Spleen (tissue), 7 donors: ENCODE data around the gene KCNJ12.
"Not testable (repeated sequence)": the region's sequence is repeated elsewhere in the genome, so short reads cannot be mapped to it uniquely, and the experiment has no call there.

Experiments used
- CTCF ChIP-seq, 11 experiments: fragments of 200-600 bp in 7 of 11; fragments of 450-650 bp in 4 of 11; sonication (generic) in 4 of 11; IDR thresholded peaks in 8 of 11; conservative IDR thresholded peaks in 3 of 11; 1 replicate in 7 of 11; 2 replicates in 4 of 11; pipeline versions ENCODE4 v1.4.0 to v1.8.0; 2016 to 2021; ENCODE audit warnings: antibody characterized with exemption in 11 of 11, inconsistent platforms in 4 of 11, mild to moderate bottlenecking in 1 of 11
- POLR2A ChIP-seq, 3 donors: fragments of 450-650 bp; IDR thresholded peaks; one replicate each; pipeline ENCODE4 v1.5.1; 2017; ENCODE audit warnings: antibody characterized with exemption in 3 of 3, mild to moderate bottlenecking in 1 of 3
- POLR2AphosphoS5 ChIP-seq, 3 donors: sonication (generic); formaldehyde crosslinking; IDR thresholded peaks; one replicate each; pipeline ENCODE4 v1.5.1; 2017; ENCODE audit warnings: antibody characterized with exemption in 3 of 3
- donor health status: DM: no; HTN: no; CAD: no; lungs with moderate emphysema.
- donor health status: DM: no; HTN: no; CAD: no.
- donor health status: DM: no; HTN: no; CAD: no.

- TF ChIP-seq CTCF (IDR thresholded peaks at IDR 0.05 in 8 of 11, conservative IDR thresholded peaks at IDR 0.05 in 3 of 11); POLR2AphosphoS5 (IDR thresholded peaks at IDR 0.05); POLR2A (IDR thresholded peaks at IDR 0.05): not testable (repeated sequence)
Measured at GRCh38 chr17:21428752-21429424, 52.7 kb downstream of the KCNJ12 start.
